Uterus (tissue), 4 donors: ENCODE data around the gene DLGAP1. TPM values are rescaled to one million over a fixed set of nuclear protein-coding genes. Genes with fewer than 3 reads are reported as not detected.
"Not testable (repeated sequence)": the region's sequence is repeated elsewhere in the genome, so short reads cannot be mapped to it uniquely, and the experiment has no call there.

ENCODE experiments used
- DNase-seq, 2 donors: peaks; one replicate each; pipeline ENCODE4 v3.0.0-alpha.2; 2019 to 2020
- H3K27ac ChIP-seq, 2 donors: fragments of 200-600 bp; sonication (generic); 1 replicate in 1 of 2; 2 replicates in 1 of 2; pipeline ENCODE4 v1.5.1; 2016 to 2018
- H3K27me3 ChIP-seq, 2 donors: fragments of 200-600 bp; sonication (generic); one replicate each; pipeline ENCODE4 v1.5.1; 2018 to 2019; ENCODE audit warnings: control low read depth in 1 of 2
- H3K36me3 ChIP-seq, 2 donors: fragments of 200-600 bp; sonication (generic); one replicate each; pipeline ENCODE4 v1.5.1; 2019; ENCODE audit warnings: control low read depth in 1 of 2
- H3K4me1 ChIP-seq, 2 donors: fragments of 200-600 bp; sonication (generic); one replicate each; pipeline ENCODE4 v1.5.1; 2018 to 2019; ENCODE audit warnings: control low read depth in 1 of 2
- H3K4me3 ChIP-seq, 2 donors: fragments of 200-600 bp; sonication (generic); 1 replicate in 1 of 2; 2 replicates in 1 of 2; pipeline ENCODE4 v1.5.1; 2018 to 2019; ENCODE audit warnings: mild to moderate bottlenecking in 1 of 2
- H3K9me3 ChIP-seq, 2 donors: fragments of 200-600 bp; sonication (generic); one replicate each; pipeline ENCODE4 v1.5.1; 2019; ENCODE audit warnings: control low read depth in 1 of 2
- CTCF ChIP-seq, 4 experiments: fragments of 200-600 bp in 2 of 4; fragments of 450-650 bp in 2 of 4; sonication (generic) in 2 of 4; IDR thresholded peaks; one replicate each; pipeline ENCODE4 v1.5.1; 2016 to 2019; ENCODE audit warnings: antibody characterized with exemption in 4 of 4, mild to moderate bottlenecking in 2 of 4, moderate library complexity in 1 of 4
- POLR2A ChIP-seq, 2 donors: fragments of 450-650 bp; IDR thresholded peaks; one replicate each; pipeline ENCODE4 v1.6.1; 2016; ENCODE audit warnings: antibody characterized with exemption in 2 of 2, mild to moderate bottlenecking in 1 of 2, moderate library complexity in 1 of 2
- intact Hi-C: fragments of 100-400 bp; cut with DNase I; formaldehyde crosslinking; loops from one replicate; pipeline ENCODE4 v1.15.1; 2023; ENCODE audit warnings: low total_unique reads
- total RNA-seq, 4 donors: library from RNA; depleted of rRNA in 3 of 4; stranded (reverse); fragments of >200 nt in 3 of 4; gene quantifications; one replicate each; pipeline versions ENCODE4 v1.1.0 to v1.2.4, GENCODE V29; 2014 to 2023
- donor health status: DM: yes; HTN: yes; CAD: no.

DLGAP1 gene
- total RNA-seq, 4 donors from 2014 or later = 1.0 to 9.6 (median 3.3) TPM

DNA sequence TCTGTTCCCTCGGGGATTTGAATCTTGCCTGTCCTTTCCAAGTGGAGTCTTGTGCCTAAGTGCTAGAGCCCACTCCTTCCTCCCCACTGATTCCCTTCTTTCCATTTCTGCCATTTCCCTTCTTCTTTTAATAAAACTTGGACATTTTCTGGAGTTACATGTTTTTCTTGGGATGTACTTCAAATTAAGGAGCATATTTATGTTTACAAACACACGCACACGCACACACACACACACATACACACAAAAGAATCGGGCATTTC lies 850.9 kb downstream of the DLGAP1 start:
- H3K9me3 ChIP-seq = no peaks in the 10 kb centered on the region
- TF ChIP-seq POLR2A (IDR thresholded peaks at IDR 0.05) (no peak), CTCF (IDR thresholded peaks at IDR 0.05) (no peak)
- peak overlapping the region; percentile 92 to 97 for H3K27ac ChIP-seq
- peak overlapping the region; percentile 19 to 44 for H3K4me3 ChIP-seq
- H3K27me3 ChIP-seq = no peaks in the 10 kb centered on the region
- H3K4me1 ChIP-seq = peaks cover 0 to 11% of the 10 kb centered on the region in 2 donors
- no peaks in the 10 kb centered on the region for H3K36me3 ChIP-seq
- intact Hi-C loops = no loop called here
- DNase-seq = no peak

DNA sequence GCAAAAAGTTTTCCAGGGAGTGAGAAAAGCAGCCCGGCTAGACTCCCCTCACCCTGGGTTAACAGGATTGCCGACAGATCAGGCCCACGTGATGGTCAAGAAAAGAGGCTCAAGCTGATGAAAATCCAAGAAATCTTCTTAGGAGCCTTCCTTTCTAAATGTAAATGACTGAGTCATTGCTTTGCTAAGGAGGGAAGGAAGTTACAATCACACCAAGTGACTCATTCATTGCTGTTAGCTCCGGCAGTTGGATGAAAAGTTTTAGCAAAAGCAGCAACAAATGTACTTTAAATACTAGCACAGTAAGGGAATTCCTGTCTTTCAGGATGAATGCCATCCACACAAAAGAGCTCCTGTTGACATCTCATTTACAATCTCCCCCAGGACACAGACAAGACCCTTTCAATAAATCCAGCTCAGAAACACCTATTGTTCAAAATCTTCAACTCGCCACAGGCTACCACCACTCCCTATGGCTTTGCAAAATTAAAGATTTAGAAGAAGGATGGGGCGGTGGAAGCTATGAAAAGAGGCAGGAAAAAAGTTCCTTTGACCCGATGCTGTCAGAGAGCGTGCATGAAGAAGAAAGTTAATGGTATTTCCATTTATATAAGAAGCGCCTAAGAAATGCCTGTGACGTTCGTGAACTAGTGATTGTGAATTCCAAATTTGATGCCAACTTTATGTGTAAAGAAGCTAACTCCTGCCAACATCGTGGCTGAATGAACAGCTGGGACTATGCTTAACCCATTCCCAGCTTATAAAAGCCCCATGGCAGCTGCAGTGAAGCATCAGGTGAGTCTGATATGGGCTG lies 851.5 kb downstream of the DLGAP1 start:
- Histone ChIP-seq H3K27ac (peak overlapping the region; percentile 92 to 97), H3K36me3 (no peaks in the 10 kb centered on the region), H3K27me3 (no peaks in the 10 kb centered on the region), H3K4me1 (peaks cover under 1 to 11% of the 10 kb centered on the region in 2 donors), H3K4me3 (peak overlapping the region; percentile 30 to 44), H3K9me3 (no peaks in the 10 kb centered on the region)
- intact Hi-C loops = no loop called here
- no peak for TF ChIP-seq CTCF (IDR thresholded peaks at IDR 0.05)
- TF ChIP-seq POLR2A (IDR thresholded peaks at IDR 0.05) = peak; percentile 31 to 43
- DNase-seq = no peak

DNA sequence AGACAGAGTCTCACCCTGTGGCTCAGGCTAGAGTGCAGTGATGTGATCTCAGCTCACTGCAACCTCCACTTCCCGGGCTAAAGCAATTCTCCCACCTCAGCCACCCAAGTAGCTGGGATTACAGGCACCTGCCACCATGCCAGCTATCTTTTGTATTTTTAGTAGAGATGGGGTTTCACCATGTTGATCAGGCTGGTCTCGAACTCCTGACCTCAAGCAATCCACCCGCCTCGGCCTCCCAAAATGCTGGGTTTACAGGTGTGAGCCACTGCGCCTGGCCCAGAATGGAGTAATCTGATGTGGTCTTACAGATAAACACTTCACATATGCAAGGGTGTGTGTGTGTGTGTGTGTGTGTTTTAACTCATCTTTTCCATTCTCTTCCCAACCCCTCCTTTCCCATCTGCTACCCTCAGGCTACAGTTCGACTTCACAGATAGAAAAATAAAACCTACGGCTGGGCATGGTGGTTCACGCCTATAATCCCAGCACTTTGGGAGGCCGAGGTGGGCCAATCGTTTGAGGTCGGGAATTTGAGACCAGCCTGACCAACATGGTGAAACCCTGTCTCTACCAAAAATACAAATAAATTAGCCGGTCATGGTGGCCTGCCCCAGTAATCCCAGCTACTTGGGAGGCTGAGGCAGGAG lies 853.9 kb downstream of the DLGAP1 start:
- H3K9me3 ChIP-seq, intact Hi-C loops: not testable (repeated sequence)

DNA sequence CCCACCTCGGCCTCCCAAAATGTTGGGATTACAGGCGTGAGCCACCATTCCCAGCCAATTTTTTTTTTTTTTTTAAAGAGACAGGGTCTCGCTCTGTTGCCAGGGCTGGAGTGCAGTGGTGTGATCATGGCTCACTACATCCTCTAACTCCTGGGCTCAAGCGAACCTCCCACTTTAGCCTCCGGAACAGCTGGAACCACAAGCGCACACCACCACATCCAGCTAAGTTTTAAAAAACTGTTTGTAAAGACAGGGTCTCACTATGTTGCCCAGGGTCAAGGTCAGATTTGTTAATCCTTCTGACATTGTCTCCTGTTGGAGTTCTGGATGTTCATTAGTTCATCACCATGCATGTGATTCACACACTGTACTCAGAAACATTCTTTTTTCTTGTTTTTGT lies 855.2 kb downstream of the DLGAP1 start:
- Histone ChIP-seq H3K4me3 (no peak overlapping the region), H3K9me3 (no peaks in the 10 kb centered on the region), H3K4me1 (peaks cover 9 to 34% of the 10 kb centered on the region in 2 donors), H3K36me3 (no peaks in the 10 kb centered on the region), H3K27me3 (no peaks in the 10 kb centered on the region), H3K27ac (no peak overlapping the region)
- TF ChIP-seq CTCF (IDR thresholded peaks at IDR 0.05) = no peak
- TF ChIP-seq POLR2A (IDR thresholded peaks at IDR 0.05) = no peak
- DNase-seq = no peak
- intact Hi-C loops = loop anchor here (10.0 kb wide), 1 partner anchor 145 kb away; the partner anchor contains the start of gene TGIF1

More for the DNA sequence above, 853.9 kb downstream of the DLGAP1 start:
- Histone ChIP-seq H3K27ac (peak overlapping the region in 1 of 2 donors; percentile 92), H3K4me1 (peaks cover 6 to 32% of the 10 kb centered on the region in 2 donors)
- not testable (repeated sequence) for H3K27me3 ChIP-seq, H3K4me3 ChIP-seq, DNase-seq, H3K36me3 ChIP-seq

- TF ChIP-seq POLR2A (IDR thresholded peaks at IDR 0.05) (no peak), CTCF (IDR thresholded peaks at IDR 0.05) (no peak)
- intact Hi-C loops = loop anchor here (10.0 kb wide), 1 partner anchor 144 kb away; the partner anchor contains the start of gene TGIF1
- no peaks in the 10 kb centered on the region for H3K36me3 ChIP-seq
- peaks cover 9 to 30% of the 10 kb centered on the region in 2 donors for H3K4me1 ChIP-seq
- DNase-seq = no peak
- no peaks in the 10 kb centered on the region for H3K9me3 ChIP-seq
- H3K27me3 ChIP-seq = no peaks in the 10 kb centered on the region
- H3K27ac ChIP-seq = peak overlapping the region; percentile 95 to 98
- H3K4me3 ChIP-seq = no peak overlapping the region
Measured at GRCh38 chr18:3599195-3599594, 855.9 kb downstream of the DLGAP1 start.
